Liver (tissue), 3 donors: Measurements from ENCODE around the gene MLLT3.

ENCODE experiments used
- FOXA1 ChIP-seq: IDR thresholded peaks from 2 replicates; pipeline ENCODE4 v1.6.1; 2016; ENCODE audit warnings: antibody characterized with exemption
- GABPA ChIP-seq, 2 donors: IDR thresholded peaks in 1 of 2; conservative IDR thresholded peaks in 1 of 2; 2 replicates each; pipeline ENCODE4 v1.6.1; 2016; ENCODE audit warnings: antibody characterized with exemption in 2 of 2, mild to moderate bottlenecking in 1 of 2, moderate library complexity in 1 of 2
- HNF4A ChIP-seq, 2 donors: conservative IDR thresholded peaks; 2 replicates each; pipeline ENCODE4 v1.6.1; 2016; ENCODE audit warnings: antibody characterized with exemption in 2 of 2, mild to moderate bottlenecking in 2 of 2
- JUND ChIP-seq, 2 donors: IDR thresholded peaks; 2 replicates each; pipeline ENCODE4 v1.6.1; 2016; ENCODE audit warnings: antibody characterized with exemption in 2 of 2
- RAD21 ChIP-seq, 2 donors: IDR thresholded peaks; 2 replicates each; pipeline ENCODE4 v1.6.1; 2016; ENCODE audit warnings: antibody characterized with exemption in 2 of 2, mild to moderate bottlenecking in 2 of 2
- SP1 ChIP-seq: IDR thresholded peaks from 2 replicates; pipeline ENCODE4 v1.6.1; 2018; ENCODE audit warnings: antibody characterized with exemption, mild to moderate bottlenecking
- TAF1 ChIP-seq: conservative IDR thresholded peaks from 2 replicates; pipeline ENCODE4 v1.6.1; 2016; ENCODE audit warnings: antibody characterized with exemption, mild to moderate bottlenecking
- YY1 ChIP-seq: IDR thresholded peaks from 2 replicates; pipeline ENCODE4 v1.6.1; 2016; ENCODE audit warnings: antibody characterized with exemption, mild to moderate bottlenecking
- TF ChIP-seq, protein P1 (sequence below): fragments of 150-350 bp; IDR thresholded peaks from 2 replicates; pipeline ENCODE4 v1.5.1; 2017; ENCODE audit warnings: improper control_type of control experiment, low read depth, low read length; ENCODE audit not compliant: missing input control
- TF ChIP-seq, protein P2 (sequence below): IDR thresholded peaks from 2 replicates; pipeline ENCODE4 v1.6.1; 2016; ENCODE audit warnings: antibody characterized with exemption
- donor health status: healthy.
- donor health status: healthy.

DNA sequence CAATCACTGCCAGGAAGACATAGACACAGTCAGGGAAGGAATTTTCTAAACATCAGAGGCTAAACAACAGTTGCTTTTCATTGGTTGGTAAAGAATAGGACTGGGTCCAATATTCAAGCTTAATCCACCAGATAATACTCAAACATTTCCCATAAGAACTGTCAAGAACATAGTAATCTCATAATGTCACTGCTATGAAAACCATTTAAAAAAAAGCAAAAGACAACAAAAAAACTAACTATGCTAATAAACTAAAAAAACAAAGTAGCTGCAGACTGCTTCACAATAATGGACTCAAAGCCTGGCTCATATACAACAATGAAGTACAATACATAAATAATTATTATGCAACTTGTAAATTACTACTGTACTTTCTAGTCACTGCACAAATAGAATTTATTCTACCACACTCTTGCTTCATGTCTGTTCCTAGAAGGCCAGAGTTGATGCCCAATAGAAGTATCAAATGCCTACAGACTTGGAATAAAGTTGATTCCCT, 148.7 kb downstream of the MLLT3 start:
- TF ChIP-seq RAD21 (IDR thresholded peaks at IDR 0.05) (no peak), SP1 (no peak), FOXA1 (no peak), JUND (IDR thresholded peaks at IDR 0.05) (no peak), GABPA (IDR thresholded peaks at IDR 0.05 in 1 of 2, conservative IDR thresholded peaks at IDR 0.05 in 1 of 2) (no peak), YY1 (no peak), TAF1 (no peak), HNF4A (conservative IDR thresholded peaks at IDR 0.05) (no peak)
- TF ChIP-seq, protein P1, sequence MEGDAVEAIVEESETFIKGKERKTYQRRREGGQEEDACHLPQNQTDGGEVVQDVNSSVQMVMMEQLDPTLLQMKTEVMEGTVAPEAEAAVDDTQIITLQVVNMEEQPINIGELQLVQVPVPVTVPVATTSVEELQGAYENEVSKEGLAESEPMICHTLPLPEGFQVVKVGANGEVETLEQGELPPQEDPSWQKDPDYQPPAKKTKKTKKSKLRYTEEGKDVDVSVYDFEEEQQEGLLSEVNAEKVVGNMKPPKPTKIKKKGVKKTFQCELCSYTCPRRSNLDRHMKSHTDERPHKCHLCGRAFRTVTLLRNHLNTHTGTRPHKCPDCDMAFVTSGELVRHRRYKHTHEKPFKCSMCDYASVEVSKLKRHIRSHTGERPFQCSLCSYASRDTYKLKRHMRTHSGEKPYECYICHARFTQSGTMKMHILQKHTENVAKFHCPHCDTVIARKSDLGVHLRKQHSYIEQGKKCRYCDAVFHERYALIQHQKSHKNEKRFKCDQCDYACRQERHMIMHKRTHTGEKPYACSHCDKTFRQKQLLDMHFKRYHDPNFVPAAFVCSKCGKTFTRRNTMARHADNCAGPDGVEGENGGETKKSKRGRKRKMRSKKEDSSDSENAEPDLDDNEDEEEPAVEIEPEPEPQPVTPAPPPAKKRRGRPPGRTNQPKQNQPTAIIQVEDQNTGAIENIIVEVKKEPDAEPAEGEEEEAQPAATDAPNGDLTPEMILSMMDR: no peak
- TF ChIP-seq, protein P2, sequence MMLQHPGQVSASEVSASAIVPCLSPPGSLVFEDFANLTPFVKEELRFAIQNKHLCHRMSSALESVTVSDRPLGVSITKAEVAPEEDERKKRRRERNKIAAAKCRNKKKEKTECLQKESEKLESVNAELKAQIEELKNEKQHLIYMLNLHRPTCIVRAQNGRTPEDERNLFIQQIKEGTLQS: no peak
